HepG2 (cell line): ENCODE data around the gene SLC17A9. TPM values are rescaled to one million over a fixed set of nuclear protein-coding genes. Genes with fewer than 3 reads are reported as not detected.

Source experiments
- CCDC6 ChIP-seq: sonication (generic); formaldehyde crosslinking; IDR thresholded peaks from 2 replicates; pipeline ENCODE4 v1.8.1; 2022; ENCODE audit warnings: mild to moderate bottlenecking, missing genetic modification reagents, moderate library complexity
- CENPT ChIP-seq: sonication (generic); formaldehyde crosslinking; IDR thresholded peaks from 2 replicates; pipeline ENCODE4 v1.8.0; 2022; ENCODE audit warnings: low read depth, mild to moderate bottlenecking, moderate library complexity, missing genetic modification reagents
- HMGA1 ChIP-seq: sonication (generic); formaldehyde crosslinking; conservative IDR thresholded peaks from 2 replicates; pipeline ENCODE4 v1.4.0; 2020; ENCODE audit warnings: missing genetic modification reagents
- HOXA3 ChIP-seq: sonication (generic); formaldehyde crosslinking; IDR thresholded peaks from 2 replicates; pipeline ENCODE4 v1.5.0; 2020; ENCODE audit warnings: missing genetic modification reagents
- IKZF1 ChIP-seq: fragments of 450-650 bp; IDR thresholded peaks from 2 replicates; pipeline ENCODE4 v1.7.1; 2016
- IRF2 ChIP-seq: IDR thresholded peaks from 2 replicates; pipeline ENCODE4 v1.6.1; 2018; ENCODE audit warnings: missing genetic modification reagents, missing compliant biosample characterization
- SMYD3 ChIP-seq: sonication (generic); formaldehyde crosslinking; IDR thresholded peaks from 2 replicates; pipeline ENCODE4 v1.8.1; 2023; ENCODE audit warnings: mild to moderate bottlenecking, missing genetic modification reagents
- ZKSCAN1 ChIP-seq: fragments of 150-350 bp; IDR thresholded peaks from 2 replicates; pipeline ENCODE4 v1.6.1; 2014; ENCODE audit warnings: low read length
- ZNF205 ChIP-seq: IDR thresholded peaks from 2 replicates; pipeline ENCODE4 v1.6.1; 2018; ENCODE audit warnings: missing biosample characterization, missing genetic modification reagents
- ZNF510 ChIP-seq: sonication (generic); formaldehyde crosslinking; IDR thresholded peaks from 2 replicates; pipeline ENCODE4 v1.4.0; 2020; ENCODE audit warnings: low read depth, mild to moderate bottlenecking, missing genetic modification reagents
- ZNF780A ChIP-seq: sonication (generic); formaldehyde crosslinking; IDR thresholded peaks from 2 replicates; pipeline ENCODE4 v1.8.0; 2022; ENCODE audit warnings: mild to moderate bottlenecking, missing genetic modification reagents, moderate library complexity
- polyA plus RNA-seq, 8 experiments: library from polyadenylated mRNA; depleted of rRNA in 3 of 8; stranded (reverse) in 7 of 8; unstranded in 1 of 8; fragments of >200 nt; fragmentation: Illumina TruSeq in 4 of 8; extraction: Trizol in 4 of 8; gene quantifications; 2 replicates each; pipeline versions ENCODE4 v1.2.1 to v1.2.3, GENCODE V29; 2011 to 2016; ENCODE audit warnings: low read depth in 4 of 8, missing spikeins in 1 of 8, mixed read lengths in 1 of 8; ENCODE audit not compliant: insufficient read depth in 1 of 8
- total RNA-seq, 5 experiments: library from RNA; depleted of rRNA; stranded (reverse); fragments of >200 nt; fragmentation: Illumina TruSeq; extraction: Trizol; gene quantifications; 2 replicates each; pipeline ENCODE4 v1.2.3, GENCODE V29; 2016; ENCODE audit warnings: low read depth in 1 of 5
- TF ChIP-seq, protein P1 (sequence below): IDR thresholded peaks from 2 replicates; pipeline ENCODE4 v1.6.1; 2012; ENCODE audit warnings: low read length, improper control_type of control experiment
- TF ChIP-seq, protein P2 (sequence below): sonication (generic); formaldehyde crosslinking; IDR thresholded peaks from 2 replicates; pipeline ENCODE4 v1.4.0; 2020; ENCODE audit warnings: missing genetic modification reagents, borderline replicate concordance
- TF ChIP-seq, protein P3 (sequence below): sonication (generic); formaldehyde crosslinking; IDR thresholded peaks from 2 replicates; pipeline ENCODE4 v1.4.0; 2020; ENCODE audit warnings: mild to moderate bottlenecking, missing genetic modification reagents
- TF ChIP-seq, protein P4 (sequence below): sonication (generic); formaldehyde crosslinking; IDR thresholded peaks from 2 replicates; pipeline ENCODE4 v1.9.0; 2021; ENCODE audit warnings: mild to moderate bottlenecking, missing genetic modification reagents

Gene SLC17A9
- total and polyA plus RNA-seq, 2 of the 13 experiments (the other 11 are each of a cell fraction or from before 2014, with no cell fraction given), result 110 to 191 TPM

DNA sequence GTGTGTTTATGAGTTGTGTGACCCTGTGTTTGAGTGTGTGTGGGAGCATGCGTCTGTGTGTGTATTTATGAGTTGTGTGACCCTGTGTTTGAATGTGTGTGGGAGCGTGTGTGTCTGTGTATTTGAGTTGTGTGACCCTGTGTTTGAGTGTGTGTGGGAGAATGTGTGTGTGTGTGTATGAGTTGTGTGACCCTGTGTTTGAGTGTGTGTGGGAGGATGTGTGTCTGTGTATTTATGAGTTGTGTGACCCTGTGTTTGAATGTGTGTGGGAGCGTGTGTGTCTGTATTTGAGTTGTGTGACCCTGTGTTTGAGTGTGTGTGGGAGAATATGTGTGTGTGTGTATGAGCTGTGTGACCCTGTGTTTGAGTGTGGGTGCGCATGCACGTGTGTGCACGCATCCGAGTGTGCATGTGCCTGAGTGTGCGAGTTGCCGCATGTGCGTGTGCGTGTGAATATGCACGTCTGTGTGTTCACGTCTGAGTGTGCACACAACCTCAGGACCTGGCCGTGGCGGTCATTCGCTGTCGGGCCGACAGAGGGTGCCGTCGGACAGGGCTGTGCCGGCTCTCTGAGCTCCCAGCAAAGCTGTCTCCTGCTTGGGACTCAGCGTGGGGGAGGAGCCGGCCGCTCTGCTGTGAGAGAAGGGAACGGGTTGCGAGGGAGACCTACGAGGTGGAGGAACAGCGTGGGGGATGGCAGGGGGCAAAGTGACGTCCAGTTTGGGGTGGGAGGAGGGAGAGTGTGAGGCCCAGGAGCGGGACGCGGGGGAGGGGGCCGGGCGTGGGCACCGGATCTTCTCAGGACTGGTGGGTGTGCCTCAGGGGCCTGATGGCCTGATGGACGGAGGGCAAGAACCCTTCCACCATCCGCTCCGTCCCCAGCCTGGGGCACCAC lies 19.7 kb downstream of the SLC17A9 start (continued):
- TF ChIP-seq HOXA3 (CRISPR knock-in tag) (peak; percentile 69; the same call in 1 of the 2 replicates), ZNF205 (peak; percentile 66; the same call in 1 of the 2 replicates), ZNF780A (CRISPR knock-in tag) (no peak), ZNF510 (no peak), HMGA1 (CRISPR knock-in tag) (no peak), CENPT (CRISPR knock-in tag) (no peak; the same call in 1 of the 2 replicates), CCDC6 (CRISPR knock-in tag) (no peak), SMYD3 (no peak), IKZF1 (no peak), IRF2 (peak; percentile 79), ZKSCAN1 (no peak; the same call in 1 of the 2 replicates)
- TF ChIP-seq, protein P1, sequence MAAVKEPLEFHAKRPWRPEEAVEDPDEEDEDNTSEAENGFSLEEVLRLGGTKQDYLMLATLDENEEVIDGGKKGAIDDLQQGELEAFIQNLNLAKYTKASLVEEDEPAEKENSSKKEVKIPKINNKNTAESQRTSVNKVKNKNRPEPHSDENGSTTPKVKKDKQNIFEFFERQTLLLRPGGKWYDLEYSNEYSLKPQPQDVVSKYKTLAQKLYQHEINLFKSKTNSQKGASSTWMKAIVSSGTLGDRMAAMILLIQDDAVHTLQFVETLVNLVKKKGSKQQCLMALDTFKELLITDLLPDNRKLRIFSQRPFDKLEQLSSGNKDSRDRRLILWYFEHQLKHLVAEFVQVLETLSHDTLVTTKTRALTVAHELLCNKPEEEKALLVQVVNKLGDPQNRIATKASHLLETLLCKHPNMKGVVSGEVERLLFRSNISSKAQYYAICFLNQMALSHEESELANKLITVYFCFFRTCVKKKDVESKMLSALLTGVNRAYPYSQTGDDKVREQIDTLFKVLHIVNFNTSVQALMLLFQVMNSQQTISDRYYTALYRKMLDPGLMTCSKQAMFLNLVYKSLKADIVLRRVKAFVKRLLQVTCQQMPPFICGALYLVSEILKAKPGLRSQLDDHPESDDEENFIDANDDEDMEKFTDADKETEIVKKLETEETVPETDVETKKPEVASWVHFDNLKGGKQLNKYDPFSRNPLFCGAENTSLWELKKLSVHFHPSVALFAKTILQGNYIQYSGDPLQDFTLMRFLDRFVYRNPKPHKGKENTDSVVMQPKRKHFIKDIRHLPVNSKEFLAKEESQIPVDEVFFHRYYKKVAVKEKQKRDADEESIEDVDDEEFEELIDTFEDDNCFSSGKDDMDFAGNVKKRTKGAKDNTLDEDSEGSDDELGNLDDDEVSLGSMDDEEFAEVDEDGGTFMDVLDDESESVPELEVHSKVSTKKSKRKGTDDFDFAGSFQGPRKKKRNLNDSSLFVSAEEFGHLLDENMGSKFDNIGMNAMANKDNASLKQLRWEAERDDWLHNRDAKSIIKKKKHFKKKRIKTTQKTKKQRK, result no peak
- TF ChIP-seq, protein P2, sequence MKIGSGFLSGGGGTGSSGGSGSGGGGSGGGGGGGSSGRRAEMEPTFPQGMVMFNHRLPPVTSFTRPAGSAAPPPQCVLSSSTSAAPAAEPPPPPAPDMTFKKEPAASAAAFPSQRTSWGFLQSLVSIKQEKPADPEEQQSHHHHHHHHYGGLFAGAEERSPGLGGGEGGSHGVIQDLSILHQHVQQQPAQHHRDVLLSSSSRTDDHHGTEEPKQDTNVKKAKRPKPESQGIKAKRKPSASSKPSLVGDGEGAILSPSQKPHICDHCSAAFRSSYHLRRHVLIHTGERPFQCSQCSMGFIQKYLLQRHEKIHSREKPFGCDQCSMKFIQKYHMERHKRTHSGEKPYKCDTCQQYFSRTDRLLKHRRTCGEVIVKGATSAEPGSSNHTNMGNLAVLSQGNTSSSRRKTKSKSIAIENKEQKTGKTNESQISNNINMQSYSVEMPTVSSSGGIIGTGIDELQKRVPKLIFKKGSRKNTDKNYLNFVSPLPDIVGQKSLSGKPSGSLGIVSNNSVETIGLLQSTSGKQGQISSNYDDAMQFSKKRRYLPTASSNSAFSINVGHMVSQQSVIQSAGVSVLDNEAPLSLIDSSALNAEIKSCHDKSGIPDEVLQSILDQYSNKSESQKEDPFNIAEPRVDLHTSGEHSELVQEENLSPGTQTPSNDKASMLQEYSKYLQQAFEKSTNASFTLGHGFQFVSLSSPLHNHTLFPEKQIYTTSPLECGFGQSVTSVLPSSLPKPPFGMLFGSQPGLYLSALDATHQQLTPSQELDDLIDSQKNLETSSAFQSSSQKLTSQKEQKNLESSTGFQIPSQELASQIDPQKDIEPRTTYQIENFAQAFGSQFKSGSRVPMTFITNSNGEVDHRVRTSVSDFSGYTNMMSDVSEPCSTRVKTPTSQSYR (CRISPR knock-in tag), result peak; percentile 94; the same call in 1 of the 2 replicates
- TF ChIP-seq, protein P3, sequence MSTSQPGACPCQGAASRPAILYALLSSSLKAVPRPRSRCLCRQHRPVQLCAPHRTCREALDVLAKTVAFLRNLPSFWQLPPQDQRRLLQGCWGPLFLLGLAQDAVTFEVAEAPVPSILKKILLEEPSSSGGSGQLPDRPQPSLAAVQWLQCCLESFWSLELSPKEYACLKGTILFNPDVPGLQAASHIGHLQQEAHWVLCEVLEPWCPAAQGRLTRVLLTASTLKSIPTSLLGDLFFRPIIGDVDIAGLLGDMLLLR, result no peak; the same call in 1 of the 2 replicates
- TF ChIP-seq, protein P4, sequence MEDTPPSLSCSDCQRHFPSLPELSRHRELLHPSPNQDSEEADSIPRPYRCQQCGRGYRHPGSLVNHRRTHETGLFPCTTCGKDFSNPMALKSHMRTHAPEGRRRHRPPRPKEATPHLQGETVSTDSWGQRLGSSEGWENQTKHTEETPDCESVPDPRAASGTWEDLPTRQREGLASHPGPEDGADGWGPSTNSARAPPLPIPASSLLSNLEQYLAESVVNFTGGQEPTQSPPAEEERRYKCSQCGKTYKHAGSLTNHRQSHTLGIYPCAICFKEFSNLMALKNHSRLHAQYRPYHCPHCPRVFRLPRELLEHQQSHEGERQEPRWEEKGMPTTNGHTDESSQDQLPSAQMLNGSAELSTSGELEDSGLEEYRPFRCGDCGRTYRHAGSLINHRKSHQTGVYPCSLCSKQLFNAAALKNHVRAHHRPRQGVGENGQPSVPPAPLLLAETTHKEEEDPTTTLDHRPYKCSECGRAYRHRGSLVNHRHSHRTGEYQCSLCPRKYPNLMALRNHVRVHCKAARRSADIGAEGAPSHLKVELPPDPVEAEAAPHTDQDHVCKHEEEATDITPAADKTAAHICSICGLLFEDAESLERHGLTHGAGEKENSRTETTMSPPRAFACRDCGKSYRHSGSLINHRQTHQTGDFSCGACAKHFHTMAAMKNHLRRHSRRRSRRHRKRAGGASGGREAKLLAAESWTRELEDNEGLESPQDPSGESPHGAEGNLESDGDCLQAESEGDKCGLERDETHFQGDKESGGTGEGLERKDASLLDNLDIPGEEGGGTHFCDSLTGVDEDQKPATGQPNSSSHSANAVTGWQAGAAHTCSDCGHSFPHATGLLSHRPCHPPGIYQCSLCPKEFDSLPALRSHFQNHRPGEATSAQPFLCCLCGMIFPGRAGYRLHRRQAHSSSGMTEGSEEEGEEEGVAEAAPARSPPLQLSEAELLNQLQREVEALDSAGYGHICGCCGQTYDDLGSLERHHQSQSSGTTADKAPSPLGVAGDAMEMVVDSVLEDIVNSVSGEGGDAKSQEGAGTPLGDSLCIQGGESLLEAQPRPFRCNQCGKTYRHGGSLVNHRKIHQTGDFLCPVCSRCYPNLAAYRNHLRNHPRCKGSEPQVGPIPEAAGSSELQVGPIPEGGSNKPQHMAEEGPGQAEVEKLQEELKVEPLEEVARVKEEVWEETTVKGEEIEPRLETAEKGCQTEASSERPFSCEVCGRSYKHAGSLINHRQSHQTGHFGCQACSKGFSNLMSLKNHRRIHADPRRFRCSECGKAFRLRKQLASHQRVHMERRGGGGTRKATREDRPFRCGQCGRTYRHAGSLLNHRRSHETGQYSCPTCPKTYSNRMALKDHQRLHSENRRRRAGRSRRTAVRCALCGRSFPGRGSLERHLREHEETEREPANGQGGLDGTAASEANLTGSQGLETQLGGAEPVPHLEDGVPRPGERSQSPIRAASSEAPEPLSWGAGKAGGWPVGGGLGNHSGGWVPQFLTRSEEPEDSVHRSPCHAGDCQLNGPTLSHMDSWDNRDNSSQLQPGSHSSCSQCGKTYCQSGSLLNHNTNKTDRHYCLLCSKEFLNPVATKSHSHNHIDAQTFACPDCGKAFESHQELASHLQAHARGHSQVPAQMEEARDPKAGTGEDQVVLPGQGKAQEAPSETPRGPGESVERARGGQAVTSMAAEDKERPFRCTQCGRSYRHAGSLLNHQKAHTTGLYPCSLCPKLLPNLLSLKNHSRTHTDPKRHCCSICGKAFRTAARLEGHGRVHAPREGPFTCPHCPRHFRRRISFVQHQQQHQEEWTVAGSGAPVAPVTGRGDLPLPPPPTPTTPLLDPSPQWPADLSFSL (CRISPR knock-in tag), result peak; percentile 100
